Activated CD4-positive, CD25-positive, alpha-beta regulatory T cell treated with anti-CD3 and anti-CD28 coated beads, Interleukin-2, amount 50 U/mL, for 24 hours (primary cell): Measurements from ENCODE around the gene TSGA10.
"Not testable (repeated sequence)": the region's sequence is repeated elsewhere in the genome, so short reads cannot be mapped to it uniquely, and the experiment has no call there.

ENCODE experiments used
- ATAC-seq, 2 donors: fragments of 150-1000 bp; cut with Tn5 transposase; one replicate each; pipeline ENCODE4 v1.10.0; 2021; ENCODE audit warnings: mild to moderate bottlenecking in 1 of 2, moderate library complexity in 1 of 2

Gene TSGA10

GRCh38 chr2:99153921-99154604 is 679 bp downstream of the TSGA10 start:
- ATAC-seq = no peak

GRCh38 chr2:99152199-99152895 is 2.4 kb downstream of the TSGA10 start:
- ATAC-seq = no peak

- ATAC-seq = no peak
Measured at GRCh38 chr2:99150706-99151105, 4.0 kb downstream of the TSGA10 start.

- peak; percentile 88 to 92 for ATAC-seq
Measured at GRCh38 chr2:99141110-99142108, 13.3 kb downstream of the TSGA10 start, which contains the start of gene C2orf15. TSS of gene C2orf15 (plus strand) at chr2:99141707. CDS start at chr2:99150559, 8,852 bp downstream.

GRCh38 chr2:99140860-99141109 is 14.0 kb downstream of the TSGA10 start:
- ATAC-seq = peak; percentile 9 to 21

- ATAC-seq = no peak
Measured at GRCh38 chr2:99140056-99140859, 14.5 kb downstream of the TSGA10 start.

- no peak for ATAC-seq
Measured at GRCh38 chr2:99139003-99139402, 15.7 kb downstream of the TSGA10 start.

GRCh38 chr2:99135044-99135556 is 19.6 kb downstream of the TSGA10 start:
- not testable (repeated sequence) for ATAC-seq

- ATAC-seq = no peak
Measured at GRCh38 chr2:99127981-99128380, 26.8 kb downstream of the TSGA10 start.

- ATAC-seq = no peak
Measured at GRCh38 chr2:99112617-99113016, 42.1 kb downstream of the TSGA10 start.

- ATAC-seq = no peak
Measured at GRCh38 chr2:99111945-99112344, 42.8 kb downstream of the TSGA10 start.

- peak; percentile 35 to 59 for ATAC-seq
Measured at GRCh38 chr2:99111236-99111635, 43.5 kb downstream of the TSGA10 start.

- no peak for ATAC-seq
Measured at GRCh38 chr2:99106913-99107312, 47.8 kb downstream of the TSGA10 start.

GRCh38 chr2:99104006-99104405 is 50.7 kb downstream of the TSGA10 start:
- ATAC-seq = no peak

GRCh38 chr2:99101697-99102096 is 53.0 kb downstream of the TSGA10 start:
- ATAC-seq = no peak

GRCh38 chr2:99096728-99097127 is 58.0 kb downstream of the TSGA10 start:
- peak; percentile 17 to 62 for ATAC-seq

- ATAC-seq = peak; percentile 53 to 55
Measured at GRCh38 chr2:99088017-99088416, 66.7 kb downstream of the TSGA10 start.

- no peak for ATAC-seq
Measured at GRCh38 chr2:99086385-99086784, 68.4 kb downstream of the TSGA10 start.

GRCh38 chr2:99085421-99085820 is 69.3 kb downstream of the TSGA10 start:
- ATAC-seq = no peak

- ATAC-seq = no peak
Measured at GRCh38 chr2:99084256-99084655, 70.5 kb downstream of the TSGA10 start.

- ATAC-seq = no peak
Measured at GRCh38 chr2:99081891-99082290, 72.9 kb downstream of the TSGA10 start.

- no peak for ATAC-seq
Measured at GRCh38 chr2:99079226-99079625, 75.5 kb downstream of the TSGA10 start.
